IMR-90 (cell line): ENCODE results near the gene NOC2L. TPM values are rescaled to one million over a fixed set of nuclear protein-coding genes. Genes with fewer than 3 reads are reported as not detected.

Experiments
- ATAC-seq: fragments of 200-7000 bp; cut with Tn5 transposase; 2 replicates; pipeline ENCODE4 v1.9.1; 2020; ENCODE audit warnings: low read depth, mild to moderate bottlenecking, moderate library complexity
- BruUV-seq: library from RNA; stranded (reverse); fragments of 400-500 nt; replicated peaks from 2 replicates; lab custom pipeline; 2021; lab: Mats Ljungman, UMichigan
- CTCF ChIA-PET: fragments of 300-600 bp; formaldehyde crosslinking; extraction: SDS; loops from one replicate; lab custom pipeline; 2021; ENCODE audit warnings: antibody characterized with exemption; lab: Yijun Ruan, JAX
- POLR2A ChIA-PET: fragments of 300-600 bp; sonication (Branson Sonifier 250); formaldehyde crosslinking; loops from one replicate; lab custom pipeline; 2022; ENCODE audit warnings: antibody characterized with exemption; ENCODE audit not compliant: unreplicated experiment; lab: Charles Lee
- DNase-seq: peaks from one replicate; pipeline ENCODE4 v3.0.0; 2013
- H2AFZ ChIP-seq: replicated peaks from 2 replicates; pipeline ENCODE3; 2013; ENCODE audit warnings: low read length, mild to moderate bottlenecking; ENCODE audit not compliant: poor library complexity
- H2AK5ac ChIP-seq: 2 replicates; pipeline ENCODE4 v1.6.1; 2013; ENCODE audit warnings: low read depth, low read length, inconsistent platforms
- H2AK9ac ChIP-seq: replicated peaks from 2 replicates; pipeline ENCODE3; 2013; ENCODE audit warnings: mild to moderate bottlenecking, low read depth, low read length, moderate library complexity; ENCODE audit not compliant: poor library complexity
- H2BK120ac ChIP-seq: 2 replicates; pipeline ENCODE4 v1.6.1; 2013; ENCODE audit warnings: low read depth, low read length, inconsistent platforms
- H2BK15ac ChIP-seq: 3 replicates; pipeline ENCODE4 v1.6.1; 2013; ENCODE audit warnings: low read depth, low read length, inconsistent platforms
- H2BK20ac ChIP-seq: 2 replicates; pipeline ENCODE4 v1.6.1; 2013; ENCODE audit warnings: low read depth, mild to moderate bottlenecking, inconsistent platforms, low read length, moderate library complexity
- H2BK5ac ChIP-seq: 2 replicates; pipeline ENCODE4 v1.6.1; 2013; ENCODE audit warnings: mild to moderate bottlenecking, low read depth, low read length, inconsistent platforms; ENCODE audit not compliant: poor library complexity, severe bottlenecking
- H3K14ac ChIP-seq: replicated peaks from 2 replicates; pipeline ENCODE4 v1.6.1; 2013; ENCODE audit warnings: low read depth, low read length, inconsistent platforms
- H3K18ac ChIP-seq: 2 replicates; pipeline ENCODE4 v1.6.1; 2013; ENCODE audit warnings: low read depth, low read length, control low read depth
- H3K23ac ChIP-seq: 2 replicates; pipeline ENCODE4 v1.6.1; 2013; ENCODE audit warnings: low read depth, low read length, inconsistent platforms
- H3K27ac ChIP-seq: 2 replicates; pipeline ENCODE4 v1.5.1; 2013; ENCODE audit warnings: mild to moderate bottlenecking, control low read depth, low read length; ENCODE audit not compliant: insufficient read depth
- H3K27me3 ChIP-seq: 2 replicates; pipeline ENCODE4 v1.6.1; 2013; ENCODE audit warnings: low read length; ENCODE audit not compliant: control insufficient read depth, insufficient read depth
- H3K36me3 ChIP-seq: 2 replicates; pipeline ENCODE4 v1.6.1; 2013; ENCODE audit warnings: low read length, mixed read lengths; ENCODE audit not compliant: control insufficient read depth, insufficient read depth
- H3K4ac ChIP-seq: 2 replicates; pipeline ENCODE4 v1.6.1; 2013; ENCODE audit warnings: low read depth, low read length, inconsistent platforms
- H3K4me1 ChIP-seq: 2 replicates; pipeline ENCODE4 v1.6.1; 2013; ENCODE audit warnings: low read length, mixed read lengths; ENCODE audit not compliant: control insufficient read depth, insufficient read depth
- H3K4me2 ChIP-seq: 2 replicates; pipeline ENCODE4 v1.6.1; 2013; ENCODE audit warnings: low read depth, mild to moderate bottlenecking, control low read depth, low read length, moderate library complexity
- H3K4me3 ChIP-seq: 2 replicates; pipeline ENCODE4 v1.5.1; 2013; ENCODE audit warnings: low read depth, mild to moderate bottlenecking, control low read depth, low read length, moderate library complexity; ENCODE audit not compliant: insufficient read depth
- H3K56ac ChIP-seq: 2 replicates; pipeline ENCODE4 v1.6.1; 2013; ENCODE audit warnings: low read length, inconsistent platforms; ENCODE audit not compliant: insufficient read depth; ENCODE audit errors: extremely low read depth
- H3K79me1 ChIP-seq, 2 experiments: 2 replicates each; pipeline ENCODE4 v1.6.1; 2013; ENCODE audit warnings: low read length in 2 of 2, inconsistent platforms in 1 of 2, low read depth in 1 of 2
- H3K9ac ChIP-seq: 2 replicates; pipeline ENCODE4 v1.6.1; 2013; ENCODE audit warnings: low read depth, low read length, control low read depth
- H3K9me1 ChIP-seq: 2 replicates; pipeline ENCODE4 v1.6.1; 2013; ENCODE audit warnings: low read length, inconsistent platforms; ENCODE audit not compliant: insufficient read depth
- H3K9me3 ChIP-seq: 2 replicates; pipeline ENCODE4 v1.6.1; 2013; ENCODE audit warnings: low read length; ENCODE audit not compliant: control insufficient read depth, insufficient read depth
- H4K20me1 ChIP-seq: 2 replicates; pipeline ENCODE4 v1.6.1; 2013; ENCODE audit warnings: low read length, inconsistent platforms; ENCODE audit not compliant: insufficient read depth
- H4K5ac ChIP-seq: 2 replicates; pipeline ENCODE4 v1.6.1; 2013; ENCODE audit warnings: mild to moderate bottlenecking, low read depth, low read length, control low read depth
- H4K8ac ChIP-seq, 2 experiments: 2 replicates each; pipeline ENCODE4 v1.6.1; 2013; ENCODE audit warnings: low read depth in 2 of 2, low read length in 2 of 2, control low read depth in 1 of 2, inconsistent platforms in 1 of 2
- H4K91ac ChIP-seq: 2 replicates; pipeline ENCODE4 v1.6.1; 2013; ENCODE audit warnings: low read depth, low read length, inconsistent platforms; ENCODE audit not compliant: insufficient read depth
- CEBPB ChIP-seq: IDR thresholded peaks from 2 replicates; pipeline ENCODE4 v1.6.1; 2012; ENCODE audit warnings: low read depth, low read length, improper control_type of control experiment
- CHD1 ChIP-seq: IDR thresholded peaks from 2 replicates; pipeline ENCODE4 v1.6.1; 2012; ENCODE audit warnings: low read depth, low read length, improper control_type of control experiment
- CTCF ChIP-seq: conservative IDR thresholded peaks from 2 replicates; pipeline ENCODE4 v1.5.1; 2012; ENCODE audit warnings: mild to moderate bottlenecking, low read depth, low read length, improper control_type of control experiment
- FOS ChIP-seq: fragments of 150-350 bp; IDR thresholded peaks from 2 replicates; pipeline ENCODE4 v1.6.1; 2016; ENCODE audit warnings: low read depth, low read length
- MAFK ChIP-seq: IDR thresholded peaks from 2 replicates; pipeline ENCODE4 v1.6.1; 2012; ENCODE audit warnings: low read depth, low read length, improper control_type of control experiment
- MAZ ChIP-seq: IDR thresholded peaks from 2 replicates; pipeline ENCODE4 v1.6.1; 2012; ENCODE audit warnings: low read depth, mild to moderate bottlenecking, low read length, improper control_type of control experiment, moderate library complexity, borderline replicate concordance
- MXI1 ChIP-seq: IDR thresholded peaks from 2 replicates; pipeline ENCODE4 v1.6.1; 2012; ENCODE audit warnings: low read depth, mild to moderate bottlenecking, low read length, moderate library complexity, borderline replicate concordance
- NFE2L2 ChIP-seq: fragments of 150-350 bp; IDR thresholded peaks from 2 replicates; pipeline ENCODE4 v1.6.1; 2016; ENCODE audit warnings: low read depth, mild to moderate bottlenecking, low read length
- POLR2A ChIP-seq: IDR thresholded peaks from 2 replicates; pipeline ENCODE4 v1.6.1; 2012; ENCODE audit warnings: mild to moderate bottlenecking, low read depth, low read length
- RAD21 ChIP-seq: IDR thresholded peaks from 2 replicates; pipeline ENCODE4 v1.6.1; 2012; ENCODE audit warnings: low read length, improper control_type of control experiment
- RCOR1 ChIP-seq: IDR thresholded peaks from 2 replicates; pipeline ENCODE4 v1.6.1; 2012; ENCODE audit warnings: mild to moderate bottlenecking, low read length, improper control_type of control experiment; ENCODE audit not compliant: insufficient replicate concordance
- RFX5 ChIP-seq: IDR thresholded peaks from 2 replicates; pipeline ENCODE4 v1.8.0; 2012; ENCODE audit warnings: low read depth, mild to moderate bottlenecking, low read length, moderate library complexity
- USF2 ChIP-seq: fragments of 150-350 bp; IDR thresholded peaks from 2 replicates; pipeline ENCODE4 v1.6.1; 2017; ENCODE audit warnings: mild to moderate bottlenecking, antibody characterized with exemption, low read length, low read depth
- WGBS, 2 experiments: methylation state at CpG; one replicate each; pipeline versions ENCODE4 v1.1.5 to v1.1.7; 2013; ENCODE audit warnings: missing lambda C conversion rate in 2 of 2; ENCODE audit not compliant: insufficient read length in 1 of 2; ENCODE audit errors: extremely low coverage in 2 of 2; 5-methylcytosine and 5-hydroxymethylcytosine counted together
- dilution Hi-C: fragments of 300-500 bp; cut with HindIII; formaldehyde crosslinking; loops from one replicate; pipeline ENCODE4 v1.14.3; 2018; ENCODE audit warnings: low sequenced_read_pairs; ENCODE audit not compliant: unreplicated experiment
- in situ Hi-C: fragments of 300-500 bp; cut with MboI; formaldehyde crosslinking; loops from 3 replicates; pipeline ENCODE4 v1.14.3; 2019; ENCODE audit warnings: low sequenced_read_pairs, inconsistent platforms, mixed read lengths
- intact Hi-C: fragments of 100-400 bp; cut with micrococcal nuclease; formaldehyde crosslinking; loops from 2 replicates; pipeline ENCODE4 v1.10.0; 2022
- polyA plus RNA-seq, 3 experiments: library from polyadenylated mRNA; depleted of rRNA; stranded (reverse); fragments of >200 nt; gene quantifications; 2 replicates each; pipeline ENCODE4 v1.2.3, GENCODE V29; 2012; ENCODE audit warnings: low replicate concordance in 1 of 3
- total RNA-seq: library from RNA; depleted of rRNA; stranded (reverse); fragments of >200 nt; gene quantifications from 2 replicates; pipeline ENCODE4 v1.2.3, GENCODE V29; 2012

Gene NOC2L
- total and polyA plus RNA-seq, 2 of the 4 experiments (the other 2 are of a cell fraction) = 74.2 to 106 TPM

- CTCF ChIA-PET = interaction anchor here (0.9 kb wide), 1 partner anchor 10 kb away, joined by 4 read pairs; no protein-coding TSS in a partner anchor
- dilution Hi-C loops = no loop called here
- no TSS peak for BruUV-seq
Measured at GRCh38 chr1:914891-915280, 44.2 kb downstream of the NOC2L start.

More at GRCh38 chr1:914891-915280, 44.2 kb downstream of the NOC2L start:
- H3K9ac ChIP-seq = no peak overlapping the region
- WGBS, 2 experiments = 100% methylated on average over 1 of the region's 6 CpGs; no CpG with 5 or more reads in 1 of the 2 experiments
- no peaks in the 10 kb centered on the region for H3K36me3 ChIP-seq
- H3K4me2 ChIP-seq = no peak overlapping the region
- H3K4me3 ChIP-seq = no peak overlapping the region
- no peak overlapping the region for H3K4ac ChIP-seq
- H3K9me3 ChIP-seq = no peaks in the 10 kb centered on the region
- POLR2A ChIA-PET = no interaction called here
- no peak overlapping the region for H2AK9ac ChIP-seq
- H4K20me1 ChIP-seq = no peaks in the 10 kb centered on the region; the same call in 1 of the 2 replicates
- no peak overlapping the region for H3K14ac ChIP-seq
- H4K91ac ChIP-seq = no peak overlapping the region
- H2BK120ac ChIP-seq = no peak overlapping the region
- DNase-seq = no peak
- no peak overlapping the region for H3K23ac ChIP-seq
- peaks cover 22% of the 10 kb centered on the region for H3K4me1 ChIP-seq
- no peak overlapping the region for H3K56ac ChIP-seq
- no peaks in the 10 kb centered on the region for H3K79me1 ChIP-seq
- TF ChIP-seq MAFK = no peak
- no peak for TF ChIP-seq NFE2L2
- no peak for TF ChIP-seq MXI1
- no peak for TF ChIP-seq MAZ
- TF ChIP-seq USF2 = no peak
- no peak for TF ChIP-seq RCOR1
- TF ChIP-seq CHD1 = no peak
- TF ChIP-seq CTCF = no peak
- no peak for TF ChIP-seq RAD21
- no peak for TF ChIP-seq CEBPB
- TF ChIP-seq FOS = no peak
- no peak for TF ChIP-seq POLR2A
- no peak for TF ChIP-seq RFX5
- in situ Hi-C loops (loop anchor here (5.0 kb wide), 1 partner anchor 42 kb away; the partner anchor contains the start of gene NOC2L), intact Hi-C loops (no loop called here)
- no peak for ATAC-seq
- H2BK5ac ChIP-seq = no peak overlapping the region
- H4K5ac ChIP-seq = no peak overlapping the region
- H2BK15ac ChIP-seq = no peak overlapping the region
- no peak overlapping the region for H3K27ac ChIP-seq
- no peak overlapping the region for H4K8ac ChIP-seq
- H2BK20ac ChIP-seq = no peak overlapping the region
- no peak overlapping the region for H2AK5ac ChIP-seq
- H3K18ac ChIP-seq = no peak overlapping the region
- H3K9me1 ChIP-seq = no peaks in the 10 kb centered on the region
- no peak overlapping the region for H2AFZ ChIP-seq
- no peaks in the 10 kb centered on the region; the same call in 1 of the 2 replicates for H3K27me3 ChIP-seq
